SKM-1 treated with dmso at 0.1 percent for 144 hours (cell line): Measurements from ENCODE around the gene E2F1.
A peak's percentile ranks its signal among the peaks of the same experiment; 100 is the strongest.
"Not testable (repeated sequence)": the region's sequence is repeated elsewhere in the genome, so short reads cannot be mapped to it uniquely, and the experiment has no call there.

ENCODE experiments used
- DNase-seq: peaks from one replicate; lab custom pipeline; 2025; ENCODE audit not compliant: unreplicated experiment; lab: John Stamatoyannopoulos, UW

E2F1 gene

DNA sequence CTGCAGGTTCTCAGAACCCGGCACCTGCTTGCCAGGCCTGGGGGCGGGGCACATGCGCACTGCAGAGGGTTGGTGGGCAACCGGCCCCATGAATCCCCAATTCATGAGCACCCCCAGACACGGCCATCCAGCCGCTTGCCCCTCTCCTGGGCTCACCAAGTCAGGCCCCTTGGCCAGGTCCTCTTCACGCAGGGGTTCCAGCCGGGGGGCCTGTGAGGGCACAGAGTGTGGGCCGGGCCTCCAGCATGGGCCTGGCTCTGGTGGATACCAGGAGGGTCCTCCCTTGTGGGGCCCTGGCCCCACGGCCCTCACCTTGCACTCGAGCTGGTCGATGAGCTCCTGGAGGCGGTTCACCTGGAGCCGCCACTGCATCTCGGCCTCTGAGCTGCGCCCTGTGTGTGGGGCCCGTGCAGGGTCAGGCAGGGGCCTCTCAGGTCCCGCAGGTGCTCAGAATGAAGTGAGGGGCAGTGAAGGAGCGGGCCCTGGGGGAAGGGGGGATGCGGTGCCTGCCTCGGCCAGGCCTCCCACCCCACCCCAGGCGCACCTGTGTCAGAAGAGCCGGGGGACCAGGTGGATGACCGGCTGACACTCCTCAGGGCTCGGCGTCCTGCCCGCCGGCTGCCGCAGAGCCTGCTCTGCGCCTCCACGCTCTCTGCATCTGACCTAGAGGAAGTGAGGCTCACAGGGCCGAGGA, 26.7 kb downstream of the E2F1 start:
- DNase-seq: no peak

DNA sequence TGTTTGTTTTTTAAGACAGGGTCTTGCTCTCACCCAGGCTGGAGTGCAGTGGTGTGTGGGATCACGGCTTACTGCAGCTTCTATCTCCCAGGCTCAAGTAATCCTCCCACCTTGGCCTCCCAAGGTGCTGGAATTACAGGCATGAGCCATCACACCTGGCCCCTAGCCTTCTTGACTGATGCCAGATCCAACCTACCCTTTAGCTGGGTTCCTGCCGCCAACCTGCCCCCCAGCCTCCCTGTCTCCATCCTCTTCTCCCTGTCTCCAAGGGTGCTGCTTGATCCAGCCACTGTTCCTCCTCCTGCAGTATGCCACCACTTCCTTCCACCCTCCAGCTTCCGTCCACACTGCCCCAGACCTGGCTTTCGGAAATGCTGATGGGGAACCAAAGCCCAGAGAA, 27.3 kb downstream of the E2F1 start:
- DNase-seq: no peak

DNA sequence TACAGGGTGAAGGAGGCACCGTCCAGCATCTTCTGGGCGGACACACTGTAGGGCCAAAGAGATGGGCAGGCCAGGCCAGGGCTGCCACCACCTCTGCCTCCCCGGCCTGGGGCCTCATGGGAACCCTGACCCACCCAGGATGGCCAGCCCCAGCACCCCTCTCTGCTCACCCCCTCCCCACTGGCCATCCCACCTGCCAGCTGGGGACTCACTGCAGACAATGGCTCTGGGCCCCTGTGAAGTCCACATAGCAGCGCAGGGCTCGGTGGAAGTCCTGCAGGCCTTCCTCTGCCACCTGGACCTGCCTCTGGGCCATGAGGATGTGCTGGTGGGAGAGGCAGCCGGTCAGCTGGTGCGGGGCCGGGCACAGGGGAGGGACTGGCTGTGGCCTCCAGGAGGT, 27.7 kb downstream of the E2F1 start:
- DNase-seq: no peak

DNA sequence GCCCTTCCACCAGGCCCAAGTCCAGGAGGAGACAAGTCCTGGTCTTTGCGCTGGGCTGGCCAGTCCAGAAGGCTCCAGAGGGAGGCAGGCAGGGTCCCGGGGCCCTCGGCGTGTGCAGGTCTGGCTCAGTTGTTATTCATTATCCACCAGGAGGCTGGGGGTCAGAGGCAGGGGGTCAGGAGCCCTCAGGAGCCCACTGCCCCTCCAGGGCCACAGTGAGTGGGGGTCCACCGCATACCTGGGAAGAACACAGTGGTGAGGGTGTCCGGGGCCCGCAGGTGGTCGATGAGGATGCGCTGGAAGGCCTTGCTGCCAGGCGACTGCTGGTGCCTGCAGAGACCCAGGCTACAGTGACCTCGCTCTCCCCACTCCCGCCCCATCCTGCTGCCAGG, 28.5 kb downstream of the E2F1 start:
- no peak for DNase-seq

DNA sequence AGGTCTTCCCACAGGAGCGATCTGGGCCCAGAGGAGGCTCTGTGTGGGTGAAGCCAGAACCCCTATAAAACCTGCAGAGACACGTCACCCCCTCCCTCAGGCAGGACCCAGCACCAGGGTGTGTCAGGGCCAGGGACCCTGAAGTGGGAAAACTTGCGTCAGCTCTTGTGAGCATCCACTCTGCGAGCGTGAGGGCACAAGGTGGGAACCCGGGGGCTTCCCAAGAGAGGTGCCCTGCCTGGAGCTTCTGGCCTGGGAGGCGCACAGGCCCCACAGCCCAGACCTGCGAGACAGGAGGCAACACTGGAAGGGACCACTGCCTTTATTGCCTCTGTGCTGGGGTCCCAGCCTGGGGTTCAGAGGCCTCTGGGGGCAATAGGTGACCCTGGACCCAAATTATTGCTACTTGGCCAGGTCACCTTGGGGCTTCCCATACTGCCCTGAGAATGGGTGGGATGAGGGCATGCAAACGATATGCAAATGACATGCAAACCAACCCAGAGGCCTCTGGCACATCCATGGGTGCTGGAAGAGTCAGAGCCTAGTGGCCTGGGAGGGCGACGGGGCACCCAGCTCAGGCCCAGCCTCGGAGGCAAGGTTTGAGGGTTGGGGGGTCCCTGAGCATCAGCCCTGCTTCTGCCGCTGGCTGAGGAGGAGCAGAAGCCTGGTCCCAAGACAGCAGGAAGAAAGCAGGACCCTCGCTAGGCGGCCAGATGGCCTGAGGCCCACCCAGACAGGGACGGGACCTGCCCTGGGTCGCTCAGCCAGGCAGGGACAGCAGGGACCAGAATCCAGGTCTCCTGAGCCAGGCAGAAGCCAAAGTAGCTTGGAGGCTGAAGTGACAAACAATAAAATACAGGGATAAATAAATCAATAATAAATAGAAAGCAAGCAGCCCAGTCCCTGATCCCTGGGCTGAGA, 29.1 kb downstream of the E2F1 start:
- DNase-seq: no peak

GRCh38 chr20:33656010-33656782, 30.0 kb downstream of the E2F1 start:
- no peak for DNase-seq

- DNase-seq: no peak
Observed at GRCh38 chr20:33655164-33655563, 31.0 kb downstream of the E2F1 start.

DNA sequence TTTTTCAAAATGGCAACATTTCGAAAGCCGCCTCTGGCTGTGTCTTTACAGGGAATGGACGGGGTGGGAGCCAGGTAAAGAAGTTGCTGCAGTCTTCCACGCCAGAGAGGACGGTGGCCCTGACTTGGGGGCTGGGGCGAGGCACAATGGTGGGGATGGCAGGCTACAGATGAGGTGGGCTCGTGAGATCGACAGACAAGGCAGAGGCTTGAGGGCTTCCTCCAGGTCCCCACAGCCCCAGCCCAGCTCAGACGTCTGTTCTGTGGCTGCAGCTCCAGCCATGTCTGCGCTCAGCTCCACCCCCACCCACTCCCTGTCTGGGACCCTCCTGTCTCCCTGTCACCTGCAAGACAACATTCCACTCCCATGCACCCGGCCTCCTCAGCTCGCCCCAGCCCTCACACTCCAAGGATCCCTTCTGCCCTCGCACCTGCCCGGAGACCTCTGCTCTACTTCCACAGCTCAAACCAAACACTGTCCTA, 31.5 kb downstream of the E2F1 start:
- DNase-seq: no peak

DNA sequence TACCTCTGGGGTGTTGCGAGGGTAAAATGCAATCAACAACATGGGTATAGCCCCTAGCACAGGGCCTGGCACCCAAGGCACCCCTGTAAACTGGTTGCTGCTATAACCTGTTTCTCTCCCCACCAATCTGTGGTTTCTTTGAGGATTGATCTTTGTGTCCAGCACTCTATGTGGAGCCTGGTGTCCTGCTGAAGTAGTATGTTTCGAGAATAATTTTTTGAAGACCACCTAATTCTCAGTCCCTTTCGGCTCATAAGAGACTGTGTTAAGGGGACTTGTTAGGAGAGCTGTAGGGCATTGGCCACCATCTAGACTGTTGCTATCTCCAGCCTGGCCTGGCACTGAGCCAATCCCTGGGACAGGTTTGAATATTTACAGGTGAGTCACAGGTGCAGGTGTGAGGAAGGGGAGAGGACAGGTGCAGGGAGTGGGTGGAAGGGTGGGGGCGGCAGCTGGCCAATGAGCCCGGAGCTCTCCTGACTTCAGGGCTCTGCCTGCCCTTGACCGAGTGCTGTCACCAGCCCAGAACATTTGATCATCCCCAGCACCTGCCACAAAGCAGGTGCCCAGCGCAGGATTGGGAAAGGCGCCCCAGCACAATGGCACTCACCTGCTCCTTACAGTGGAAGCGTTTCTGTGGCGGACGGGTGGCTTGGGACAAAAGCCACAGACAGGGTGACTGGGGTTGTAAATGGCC, 32.1 kb downstream of the E2F1 start:
- DNase-seq: no peak

- peak; percentile 39 for DNase-seq
Observed at GRCh38 chr20:33653218-33653899, 32.8 kb downstream of the E2F1 start.

GRCh38 chr20:33651562-33652048, 34.6 kb downstream of the E2F1 start:
- DNase-seq: no peak

GRCh38 chr20:33650753-33651561, 35.2 kb downstream of the E2F1 start:
- no peak for DNase-seq

DNA sequence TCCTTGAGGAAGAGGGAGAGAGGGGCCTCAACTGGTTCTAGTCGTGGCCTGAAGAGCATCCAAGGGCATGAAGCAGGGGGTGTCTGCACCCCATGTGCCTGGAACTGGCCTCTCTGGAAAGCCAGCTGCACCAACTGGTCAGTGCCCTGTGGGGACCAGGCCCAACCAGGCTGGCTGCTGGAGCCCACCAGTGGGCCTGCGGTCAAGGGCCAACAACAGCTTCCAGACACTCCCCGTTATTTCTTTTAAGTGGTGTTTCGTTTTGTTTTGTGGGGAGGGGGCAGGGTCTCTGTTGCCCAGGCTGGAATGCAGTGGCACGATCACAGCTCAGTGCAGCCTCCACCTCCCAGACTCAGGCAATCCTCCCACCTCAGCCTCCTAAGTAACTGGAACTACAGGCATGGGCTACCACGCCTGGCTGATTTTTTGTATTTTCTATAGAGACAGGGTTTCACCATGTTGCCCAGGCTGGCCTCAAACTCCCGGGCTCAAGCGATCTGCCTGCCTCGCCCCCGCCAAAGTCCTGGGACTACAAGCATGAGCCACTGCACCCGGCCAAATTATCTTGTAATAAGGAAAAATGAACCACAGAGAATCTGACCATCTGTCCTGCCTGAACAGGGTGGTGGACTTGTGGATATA, 36.0 kb downstream of the E2F1 start:
- no peak for DNase-seq

- no peak for DNase-seq
Observed at GRCh38 chr20:33649201-33649681, 36.9 kb downstream of the E2F1 start.

GRCh38 chr20:33648396-33649004, 37.7 kb downstream of the E2F1 start:
- DNase-seq: no peak

DNA sequence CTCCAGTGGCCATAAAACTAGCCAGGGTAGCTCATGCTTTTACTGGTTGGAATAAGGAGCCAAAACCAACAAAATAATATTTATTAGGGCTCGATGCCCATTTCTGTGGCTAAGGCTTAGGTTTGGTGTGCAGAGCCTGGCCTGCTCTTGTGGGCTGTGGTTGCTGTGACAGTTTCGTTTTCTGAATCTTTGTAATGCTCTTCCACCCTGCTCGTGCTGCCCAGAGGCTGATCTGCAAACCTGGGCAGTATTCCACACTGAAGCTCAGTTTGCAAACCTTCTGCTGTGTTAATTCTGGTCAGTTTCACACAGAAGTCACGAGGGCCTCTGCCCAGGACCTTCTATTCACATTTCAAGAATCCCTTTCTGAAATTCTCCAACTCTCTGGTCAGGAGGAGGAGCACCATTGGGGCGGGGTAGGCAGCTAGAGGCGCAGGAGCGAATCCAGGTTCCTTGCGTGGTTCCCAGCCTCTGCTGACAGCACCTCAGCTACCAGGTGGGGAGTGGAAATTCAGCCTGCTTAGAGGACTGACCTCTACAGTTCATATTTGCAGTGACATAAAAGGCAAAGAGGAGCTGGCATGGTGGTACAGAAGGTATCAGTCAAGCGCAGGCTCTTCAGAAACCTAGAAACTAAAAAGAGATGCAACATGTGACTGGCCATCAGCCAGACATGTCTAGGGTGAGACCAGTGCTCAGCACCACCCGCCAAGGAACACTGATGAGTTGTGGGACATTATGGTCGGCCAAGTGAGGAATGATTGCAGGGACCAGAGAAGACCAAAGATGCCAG, 38.4 kb downstream of the E2F1 start:
- no peak for DNase-seq

DNA sequence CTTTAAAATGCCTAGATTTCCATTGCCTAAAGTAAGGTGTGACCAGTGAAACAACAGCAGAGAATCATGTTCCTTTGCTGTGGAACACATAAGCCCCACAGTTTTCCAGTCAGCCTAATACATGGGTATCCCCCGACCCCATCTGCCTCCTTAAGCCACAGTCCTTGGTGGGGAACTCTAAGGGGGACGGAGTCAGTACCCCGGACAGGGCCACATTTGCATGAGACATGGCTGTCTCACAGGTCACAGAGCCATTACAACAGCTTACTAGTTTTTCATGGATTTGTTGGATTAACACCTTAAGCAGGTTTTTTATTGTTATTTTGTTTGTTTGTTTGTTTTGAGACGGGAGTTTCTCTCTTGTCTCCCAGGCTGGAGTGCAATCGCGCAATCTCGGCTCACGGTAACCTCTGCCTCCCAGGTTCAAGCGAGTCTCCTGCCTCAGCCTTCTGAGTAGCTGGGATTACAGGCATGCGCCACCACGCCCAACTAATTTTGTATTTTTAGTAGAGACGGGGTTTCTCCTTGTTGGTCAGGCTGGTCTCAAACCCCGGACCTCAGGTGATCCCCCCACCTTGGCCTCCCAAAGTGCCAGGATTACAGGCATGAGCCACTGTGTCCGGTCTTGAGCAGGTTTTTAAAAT, 39.1 kb downstream of the E2F1 start:
- DNase-seq: not testable (repeated sequence)
